Measurements from ENCODE around the gene STARD13.

The STARD13 gene

GRCh38 chr13:33263976-33264619 is 21.5 kb downstream of the STARD13 start:
- TF ChIP-seq NFIC (IDR thresholded peaks at IDR 0.05) = no peak
- no peak for TF ChIP-seq USF1 (IDR thresholded peaks at IDR 0.05)
- TF ChIP-seq YY1 (IDR thresholded peaks at IDR 0.05; ENCODE audit: low read depth) = no peak
- TF ChIP-seq EP300 (IDR thresholded peaks at IDR 0.05; ENCODE audit: borderline replicate concordance) = no peak
- TF ChIP-seq CEBPB (IDR thresholded peaks at IDR 0.05) = no peak
- TF ChIP-seq REST (IDR thresholded peaks at IDR 0.05; ENCODE audit: low read depth) = no peak
- TF ChIP-seq TAF1 (IDR thresholded peaks at IDR 0.05; ENCODE audit: low read depth) = no peak
- no peak for TF ChIP-seq TEAD4 (IDR thresholded peaks at IDR 0.05)
- no peak for TF ChIP-seq ZBTB7A (IDR thresholded peaks at IDR 0.05; ENCODE audit: low read depth)
- TF ChIP-seq TCF12 (IDR thresholded peaks at IDR 0.05; ENCODE audit: low read depth) = no peak
- no peak for TF ChIP-seq FOXM1 (IDR thresholded peaks at IDR 0.05; ENCODE audit: borderline replicate concordance, low read depth)
- no peak for TF ChIP-seq EGR1 (IDR thresholded peaks at IDR 0.05)
- TF ChIP-seq MAX (IDR thresholded peaks at IDR 0.05) = no peak
- no peak for TF ChIP-seq RAD21 (IDR thresholded peaks at IDR 0.05; ENCODE audit: low read depth)
- TF ChIP-seq CREB1 (IDR thresholded peaks at IDR 0.05; ENCODE audit: low read depth) = no peak

- TF ChIP-seq CEBPB (IDR thresholded peaks at IDR 0.05) (no peak), FOXM1 (IDR thresholded peaks at IDR 0.05; ENCODE audit: borderline replicate concordance, low read depth) (0 out of 2 replicates have a peak, but pooled peaks have one; percentile 26), TCF12 (IDR thresholded peaks at IDR 0.05; ENCODE audit: low read depth) (peak; percentile 54; the same call in 1 of the 2 replicates), TEAD4 (IDR thresholded peaks at IDR 0.05) (peak; percentile 89), EGR1 (IDR thresholded peaks at IDR 0.05) (no peak), REST (IDR thresholded peaks at IDR 0.05; ENCODE audit: low read depth) (no peak), EP300 (IDR thresholded peaks at IDR 0.05; ENCODE audit: borderline replicate concordance) (peak; percentile 63; the same call in 1 of the 2 replicates)
These were observed 22.1 kb downstream of the STARD13 start for GRCh38 chr13:33263484-33263883.

- no peak for TF ChIP-seq ZBTB7A (IDR thresholded peaks at IDR 0.05; ENCODE audit: low read depth)
- no peak for TF ChIP-seq YY1 (IDR thresholded peaks at IDR 0.05; ENCODE audit: low read depth)
- TF ChIP-seq TCF12 (IDR thresholded peaks at IDR 0.05; ENCODE audit: low read depth) = no peak
- TF ChIP-seq TEAD4 (IDR thresholded peaks at IDR 0.05) = no peak
- no peak for TF ChIP-seq EP300 (IDR thresholded peaks at IDR 0.05; ENCODE audit: borderline replicate concordance)
- no peak for TF ChIP-seq TAF1 (IDR thresholded peaks at IDR 0.05; ENCODE audit: low read depth)
- no peak for TF ChIP-seq FOXM1 (IDR thresholded peaks at IDR 0.05; ENCODE audit: borderline replicate concordance, low read depth)
- no peak for TF ChIP-seq CREB1 (IDR thresholded peaks at IDR 0.05; ENCODE audit: low read depth)
- no peak for TF ChIP-seq EGR1 (IDR thresholded peaks at IDR 0.05)
- no peak for TF ChIP-seq USF1 (IDR thresholded peaks at IDR 0.05)
- no peak for TF ChIP-seq REST (IDR thresholded peaks at IDR 0.05; ENCODE audit: low read depth)
- no peak for TF ChIP-seq MAX (IDR thresholded peaks at IDR 0.05)
- no peak for TF ChIP-seq CEBPB (IDR thresholded peaks at IDR 0.05)
- TF ChIP-seq RAD21 (IDR thresholded peaks at IDR 0.05; ENCODE audit: low read depth) = no peak; the same call in 1 of the 2 replicates
- no peak for TF ChIP-seq NFIC (IDR thresholded peaks at IDR 0.05)
These were observed 22.6 kb downstream of the STARD13 start for GRCh38 chr13:33262997-33263396.

GRCh38 chr13:33262594-33262993 is 23.0 kb downstream of the STARD13 start:
- no peak for TF ChIP-seq RAD21 (IDR thresholded peaks at IDR 0.05; ENCODE audit: low read depth)
- TF ChIP-seq TEAD4 (IDR thresholded peaks at IDR 0.05) = peak; percentile 21; the same call in 1 of the 2 replicates
- no peak for TF ChIP-seq CEBPB (IDR thresholded peaks at IDR 0.05)
- no peak for TF ChIP-seq TAF1 (IDR thresholded peaks at IDR 0.05; ENCODE audit: low read depth)
- TF ChIP-seq USF1 (IDR thresholded peaks at IDR 0.05) = no peak
- TF ChIP-seq REST (IDR thresholded peaks at IDR 0.05; ENCODE audit: low read depth) = no peak
- TF ChIP-seq CREB1 (IDR thresholded peaks at IDR 0.05; ENCODE audit: low read depth) = no peak
- TF ChIP-seq TCF12 (IDR thresholded peaks at IDR 0.05; ENCODE audit: low read depth) = no peak

Measured in Ishikawa (cell line).